Neural progenitor cell (in vitro differentiated cells): ENCODE data around the gene SMPDL3B. TPM values are rescaled to one million over a fixed set of nuclear protein-coding genes. Genes with fewer than 3 reads are reported as not detected.
A peak's percentile ranks its signal among the peaks of the same experiment; 100 is the strongest.

Experiments used
- DNase-seq: peaks from one replicate; pipeline ENCODE4 v3.0.0-alpha.2; 2016; ENCODE audit warnings: low spot score
- H2AFZ ChIP-seq: fragments of 200-600 bp; sonication (generic); replicated peaks from 2 replicates; pipeline ENCODE4 v1.6.1; 2016; ENCODE audit warnings: antibody characterized with exemption
- H3F3A ChIP-seq: fragments of 200-600 bp; sonication (generic); 2 replicates; pipeline ENCODE4 v1.6.1; 2016; ENCODE audit warnings: antibody characterized with exemption, low read depth
- H3K27ac ChIP-seq: fragments of 200-600 bp; sonication (generic); 2 replicates; pipeline ENCODE4 v1.5.1; 2016; ENCODE audit warnings: mild to moderate bottlenecking
- H3K27me3 ChIP-seq: fragments of 200-600 bp; sonication (generic); 2 replicates; pipeline ENCODE4 v1.6.1; 2016; ENCODE audit warnings: mild to moderate bottlenecking, moderate library complexity
- H3K36me3 ChIP-seq: fragments of 200-600 bp; sonication (generic); 2 replicates; pipeline ENCODE4 v1.5.1; 2016
- H3K4me1 ChIP-seq: fragments of 200-600 bp; sonication (generic); 2 replicates; pipeline ENCODE4 v1.6.1; 2016; ENCODE audit warnings: mixed run types
- H3K4me2 ChIP-seq: fragments of 200-600 bp; sonication (generic); 2 replicates; pipeline ENCODE4 v1.6.1; 2016
- H3K4me3 ChIP-seq: fragments of 200-600 bp; sonication (generic); 2 replicates; pipeline ENCODE4 v1.5.1; 2016
- H3K79me2 ChIP-seq: fragments of 200-600 bp; sonication (generic); 2 replicates; pipeline ENCODE4 v1.6.1; 2016; ENCODE audit warnings: low read depth
- H3K9ac ChIP-seq: fragments of 200-600 bp; sonication (generic); 2 replicates; pipeline ENCODE4 v1.6.1; 2016
- H3K9me3 ChIP-seq: fragments of 200-600 bp; sonication (generic); 2 replicates; pipeline ENCODE4 v1.5.1; 2016; ENCODE audit warnings: low read depth
- H4K20me1 ChIP-seq: fragments of 200-600 bp; sonication (generic); 2 replicates; pipeline ENCODE4 v1.6.1; 2016; ENCODE audit warnings: low read depth
- H3K27ac Mint-ChIP-seq: 3 replicates; pipeline ENCODE4 v1.8.0; 2021; ENCODE audit warnings: mixed read lengths
- H3K27me3 Mint-ChIP-seq: 2 replicates; pipeline ENCODE4 v1.8.0; 2022; ENCODE audit warnings: low read depth, mild to moderate bottlenecking, inconsistent platforms, moderate library complexity, mixed read lengths; ENCODE audit not compliant: insufficient read depth
- H3K36me3 Mint-ChIP-seq: 3 replicates; pipeline ENCODE4 v1.8.0; 2021; ENCODE audit warnings: mixed read lengths
- H3K4me1 Mint-ChIP-seq: 3 replicates; pipeline ENCODE4 v1.8.0; 2021; ENCODE audit warnings: mixed read lengths
- H3K4me3 Mint-ChIP-seq: 3 replicates; pipeline ENCODE4 v1.8.0; 2021; ENCODE audit warnings: mild to moderate bottlenecking, moderate library complexity, mixed read lengths
- H3K9me3 Mint-ChIP-seq: 3 replicates; pipeline ENCODE4 v1.8.0; 2020; ENCODE audit warnings: mixed read lengths
- EZH2 ChIP-seq: fragments of 200-600 bp; sonication (generic); IDR thresholded peaks from 2 replicates; pipeline ENCODE4 v1.6.1; 2017; ENCODE audit warnings: antibody characterized with exemption, mild to moderate bottlenecking, moderate library complexity
- EZH2phosphoT487 ChIP-seq: fragments of 200-600 bp; sonication (generic); IDR thresholded peaks from 2 replicates; pipeline ENCODE4 v1.6.1; 2017; ENCODE audit warnings: antibody characterized with exemption
- total RNA-seq: library from RNA; depleted of rRNA; stranded (reverse); fragments of >200 nt; gene quantifications from 2 replicates; pipeline ENCODE4 v1.2.3, GENCODE V29; 2015; ENCODE audit warnings: low replicate concordance
- TF ChIP-seq, protein P1 (sequence below): fragments of 200-600 bp; sonication (generic); IDR thresholded peaks from 2 replicates; pipeline ENCODE4 v1.5.1; 2017; ENCODE audit warnings: antibody characterized with exemption, mild to moderate bottlenecking

The SMPDL3B gene
- total RNA-seq, 1 donor from 2014 or later = 1.2 TPM

DNA sequence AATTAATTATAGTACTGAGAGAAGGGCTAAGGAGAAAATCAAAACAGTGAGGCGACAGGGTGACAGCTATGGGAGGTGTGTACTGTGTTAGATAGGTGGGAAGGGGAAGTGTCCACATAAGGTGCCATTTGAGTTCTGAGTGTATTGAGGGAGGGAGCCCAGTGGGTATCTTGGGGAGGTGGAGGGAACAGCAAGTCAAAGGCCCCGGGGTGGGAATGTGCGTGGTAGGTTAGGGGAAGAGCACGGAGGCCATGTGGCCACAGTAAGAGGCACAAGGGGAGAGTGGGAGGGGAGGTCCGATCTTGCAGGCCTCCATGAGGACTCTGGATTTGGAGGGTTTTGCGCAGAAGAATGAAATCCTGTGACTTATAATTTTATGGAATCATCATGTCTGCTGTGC lies 22.0 kb downstream of the SMPDL3B start:
- DNase-seq = no peak
- no peak overlapping the region for H3K4me3 Mint-ChIP-seq
- H2AFZ ChIP-seq = no peak overlapping the region
- H3K27me3 ChIP-seq = no peaks in the 10 kb centered on the region
- H3K4me2 ChIP-seq = no peak overlapping the region
- no peak overlapping the region for H3K4me3 ChIP-seq
- no peak overlapping the region for H3K27ac Mint-ChIP-seq
- no peak for TF ChIP-seq EZH2
- TF ChIP-seq EZH2phosphoT487 = no peak
- TF ChIP-seq, protein P1, sequence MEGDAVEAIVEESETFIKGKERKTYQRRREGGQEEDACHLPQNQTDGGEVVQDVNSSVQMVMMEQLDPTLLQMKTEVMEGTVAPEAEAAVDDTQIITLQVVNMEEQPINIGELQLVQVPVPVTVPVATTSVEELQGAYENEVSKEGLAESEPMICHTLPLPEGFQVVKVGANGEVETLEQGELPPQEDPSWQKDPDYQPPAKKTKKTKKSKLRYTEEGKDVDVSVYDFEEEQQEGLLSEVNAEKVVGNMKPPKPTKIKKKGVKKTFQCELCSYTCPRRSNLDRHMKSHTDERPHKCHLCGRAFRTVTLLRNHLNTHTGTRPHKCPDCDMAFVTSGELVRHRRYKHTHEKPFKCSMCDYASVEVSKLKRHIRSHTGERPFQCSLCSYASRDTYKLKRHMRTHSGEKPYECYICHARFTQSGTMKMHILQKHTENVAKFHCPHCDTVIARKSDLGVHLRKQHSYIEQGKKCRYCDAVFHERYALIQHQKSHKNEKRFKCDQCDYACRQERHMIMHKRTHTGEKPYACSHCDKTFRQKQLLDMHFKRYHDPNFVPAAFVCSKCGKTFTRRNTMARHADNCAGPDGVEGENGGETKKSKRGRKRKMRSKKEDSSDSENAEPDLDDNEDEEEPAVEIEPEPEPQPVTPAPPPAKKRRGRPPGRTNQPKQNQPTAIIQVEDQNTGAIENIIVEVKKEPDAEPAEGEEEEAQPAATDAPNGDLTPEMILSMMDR = no peak
- no peaks in the 10 kb centered on the region for H3K9me3 ChIP-seq
- H3K4me1 Mint-ChIP-seq = peaks cover 15% of the 10 kb centered on the region
- no peaks in the 10 kb centered on the region for H3K36me3 Mint-ChIP-seq
- no peaks in the 10 kb centered on the region for H3K36me3 ChIP-seq
- H3F3A ChIP-seq = peaks cover 28% of the 10 kb centered on the region
- H3K79me2 ChIP-seq = no peaks in the 10 kb centered on the region
- H3K27ac ChIP-seq = no peak overlapping the region
- H3K9me3 Mint-ChIP-seq = no peaks in the 10 kb centered on the region
- H4K20me1 ChIP-seq = peaks cover 9% of the 10 kb centered on the region
- H3K4me1 ChIP-seq = no peaks in the 10 kb centered on the region
- no peak overlapping the region for H3K9ac ChIP-seq
- H3K27me3 Mint-ChIP-seq = peaks cover 15% of the 10 kb centered on the region

DNA sequence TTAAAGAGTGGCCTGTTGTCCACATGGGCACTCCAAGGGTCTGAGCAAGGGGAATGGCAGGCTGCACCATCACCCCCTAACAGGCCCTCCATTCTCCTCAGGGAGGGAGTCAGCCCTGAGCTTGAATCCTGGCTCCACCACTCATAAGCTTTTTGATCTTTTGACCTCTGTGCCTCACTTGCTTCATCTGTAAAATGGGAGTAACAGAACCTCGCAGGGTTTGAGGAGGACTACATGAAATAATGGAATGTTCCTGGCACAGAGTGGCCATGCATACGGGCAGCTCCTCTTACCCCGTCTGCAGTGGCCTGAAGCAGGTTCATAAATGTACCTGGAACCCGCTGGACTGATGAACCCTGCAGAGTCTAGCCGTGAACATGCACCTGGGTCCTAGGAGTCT lies 22.9 kb downstream of the SMPDL3B start:
- no peaks in the 10 kb centered on the region for H3K36me3 ChIP-seq
- H3K4me3 ChIP-seq = no peak overlapping the region
- H3K4me3 Mint-ChIP-seq = no peak overlapping the region
- no peak overlapping the region for H3K9ac ChIP-seq
- peaks cover 15% of the 10 kb centered on the region for H3K4me1 Mint-ChIP-seq
- H3K4me2 ChIP-seq = no peak overlapping the region
- TF ChIP-seq EZH2 (no peak), EZH2phosphoT487 (no peak)
- TF ChIP-seq, protein P1 = no peak
- no peak for DNase-seq
- no peaks in the 10 kb centered on the region for H3K79me2 ChIP-seq
- H3K27me3 Mint-ChIP-seq = peaks cover 15% of the 10 kb centered on the region
- no peaks in the 10 kb centered on the region for H3K36me3 Mint-ChIP-seq
- no peaks in the 10 kb centered on the region for H3K9me3 Mint-ChIP-seq
- H3K4me1 ChIP-seq = no peaks in the 10 kb centered on the region
- no peak overlapping the region for H2AFZ ChIP-seq
- H4K20me1 ChIP-seq = peaks cover 13% of the 10 kb centered on the region
- no peaks in the 10 kb centered on the region for H3K27me3 ChIP-seq
- H3F3A ChIP-seq = peaks cover 28% of the 10 kb centered on the region
- no peak overlapping the region for H3K27ac ChIP-seq
- no peak overlapping the region for H3K27ac Mint-ChIP-seq
- H3K9me3 ChIP-seq = no peaks in the 10 kb centered on the region

DNA sequence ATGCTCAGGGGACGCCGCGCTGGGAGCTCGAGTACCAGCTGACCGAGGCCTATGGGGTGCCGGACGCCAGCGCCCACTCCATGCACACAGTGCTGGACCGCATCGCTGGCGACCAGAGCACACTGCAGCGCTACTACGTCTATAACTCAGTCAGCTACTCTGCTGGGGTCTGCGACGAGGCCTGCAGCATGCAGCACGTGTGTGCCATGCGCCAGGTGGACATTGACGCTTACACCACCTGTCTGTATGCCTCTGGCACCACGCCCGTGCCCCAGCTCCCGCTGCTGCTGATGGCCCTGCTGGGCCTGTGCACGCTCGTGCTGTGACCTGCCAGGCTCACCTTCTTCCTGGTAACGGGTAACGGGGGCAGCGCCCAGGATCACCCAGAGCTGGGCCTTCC lies 23.7 kb downstream of the SMPDL3B start:
- no peak overlapping the region for H3K9ac ChIP-seq
- no peaks in the 10 kb centered on the region for H3K27me3 ChIP-seq
- Mint-ChIP-seq H3K9me3 (no peaks in the 10 kb centered on the region), H3K27ac (no peak overlapping the region), H3K27me3 (peaks cover 15% of the 10 kb centered on the region), H3K4me1 (peaks cover 15% of the 10 kb centered on the region), H3K4me3 (peak overlapping the region; percentile 85), H3K36me3 (no peaks in the 10 kb centered on the region)
- TF ChIP-seq EZH2 (no peak), EZH2phosphoT487 (no peak)
- TF ChIP-seq, protein P1 = no peak
- peaks cover 13% of the 10 kb centered on the region for H4K20me1 ChIP-seq
- H3K27ac ChIP-seq = no peak overlapping the region
- H3K4me1 ChIP-seq = no peaks in the 10 kb centered on the region
- H3K4me2 ChIP-seq = no peak overlapping the region
- H3F3A ChIP-seq = peaks cover 28% of the 10 kb centered on the region
- no peak for DNase-seq
- no peaks in the 10 kb centered on the region for H3K79me2 ChIP-seq
- H3K4me3 ChIP-seq = no peak overlapping the region
- H2AFZ ChIP-seq = no peak overlapping the region
- no peaks in the 10 kb centered on the region for H3K9me3 ChIP-seq
- H3K36me3 ChIP-seq = no peaks in the 10 kb centered on the region
